HG02642 (cell line): ENCODE results near the gene KRT27.

Experiments
- ATAC-seq: cut with Tn5 transposase; IDR thresholded peaks from one replicate; pipeline ENCODE4 v1.9.1; 2021; ENCODE audit warnings: mild to moderate bottlenecking; ENCODE audit not compliant: unreplicated experiment, poor library complexity

Gene KRT27

GRCh38 chr17:40810494-40810893, 28.1 kb upstream of the KRT27 start:
- ATAC-seq: no peak

- no peak for ATAC-seq
Measured at GRCh38 chr17:40809721-40810421, 27.5 kb upstream of the KRT27 start.

- ATAC-seq: no peak
Measured at GRCh38 chr17:40806131-40806530, 23.8 kb upstream of the KRT27 start.

GRCh38 chr17:40803617-40804082, 21.3 kb upstream of the KRT27 start:
- ATAC-seq: peak; percentile 60

GRCh38 chr17:40801157-40801556, 18.8 kb upstream of the KRT27 start:
- no peak for ATAC-seq

GRCh38 chr17:40800381-40800780, 18.0 kb upstream of the KRT27 start:
- no peak for ATAC-seq

- ATAC-seq: no peak
Measured at GRCh38 chr17:40799859-40800258, 17.5 kb upstream of the KRT27 start, which contains the start of gene KRT28. TSS of gene KRT28 (minus strand) at chr17:40799959. CDS start at chr17:40799893, 66 bp downstream.

- ATAC-seq: no peak
Measured at GRCh38 chr17:40796846-40797245, 14.5 kb upstream of the KRT27 start.

- ATAC-seq: no peak
Measured at GRCh38 chr17:40795019-40795667, 12.8 kb upstream of the KRT27 start.

- no peak for ATAC-seq
Measured at GRCh38 chr17:40794466-40794865, 12.1 kb upstream of the KRT27 start.

GRCh38 chr17:40793832-40794231, 11.5 kb upstream of the KRT27 start:
- ATAC-seq: no peak

- ATAC-seq: no peak
Measured at GRCh38 chr17:40791787-40792436, 9.6 kb upstream of the KRT27 start.

- ATAC-seq: no peak
Measured at GRCh38 chr17:40791111-40791510, 8.8 kb upstream of the KRT27 start.

- ATAC-seq: no peak
Measured at GRCh38 chr17:40779181-40779909, 3.0 kb downstream of the KRT27 start.

GRCh38 chr17:40778461-40778860, 3.9 kb downstream of the KRT27 start:
- ATAC-seq: no peak

GRCh38 chr17:40777971-40778370, 4.4 kb downstream of the KRT27 start:
- no peak for ATAC-seq

GRCh38 chr17:40777459-40777858, 4.9 kb downstream of the KRT27 start:
- no peak for ATAC-seq

GRCh38 chr17:40775945-40776344, 6.4 kb downstream of the KRT27 start:
- ATAC-seq: no peak

- ATAC-seq: no peak
Measured at GRCh38 chr17:40772101-40772500, 10.2 kb downstream of the KRT27 start, which contains the start of gene KRT26. TSS of gene KRT26 (minus strand) at chr17:40772201. CDS start at chr17:40772113, 88 bp downstream.

GRCh38 chr17:40765657-40766056, 16.7 kb downstream of the KRT27 start:
- ATAC-seq: no peak

GRCh38 chr17:40763752-40764151, 18.6 kb downstream of the KRT27 start:
- ATAC-seq: no peak
